CD4-positive, alpha-beta T cell treated with Interleukin-4 for 1 hour (primary cell): Measurements from ENCODE around the gene TBC1D16.

Experiments used
- DNase-seq, 2 donors: peaks; one replicate each; pipeline ENCODE4 v3.0.0-alpha.2; 2020 to 2022

The TBC1D16 gene

GRCh38 chr17:79936641-79937381 is 98.9 kb downstream of the TBC1D16 start:
- DNase-seq: no peak

- no peak for DNase-seq
Observed at GRCh38 chr17:79936050-79936449, 99.6 kb downstream of the TBC1D16 start.

DNA sequence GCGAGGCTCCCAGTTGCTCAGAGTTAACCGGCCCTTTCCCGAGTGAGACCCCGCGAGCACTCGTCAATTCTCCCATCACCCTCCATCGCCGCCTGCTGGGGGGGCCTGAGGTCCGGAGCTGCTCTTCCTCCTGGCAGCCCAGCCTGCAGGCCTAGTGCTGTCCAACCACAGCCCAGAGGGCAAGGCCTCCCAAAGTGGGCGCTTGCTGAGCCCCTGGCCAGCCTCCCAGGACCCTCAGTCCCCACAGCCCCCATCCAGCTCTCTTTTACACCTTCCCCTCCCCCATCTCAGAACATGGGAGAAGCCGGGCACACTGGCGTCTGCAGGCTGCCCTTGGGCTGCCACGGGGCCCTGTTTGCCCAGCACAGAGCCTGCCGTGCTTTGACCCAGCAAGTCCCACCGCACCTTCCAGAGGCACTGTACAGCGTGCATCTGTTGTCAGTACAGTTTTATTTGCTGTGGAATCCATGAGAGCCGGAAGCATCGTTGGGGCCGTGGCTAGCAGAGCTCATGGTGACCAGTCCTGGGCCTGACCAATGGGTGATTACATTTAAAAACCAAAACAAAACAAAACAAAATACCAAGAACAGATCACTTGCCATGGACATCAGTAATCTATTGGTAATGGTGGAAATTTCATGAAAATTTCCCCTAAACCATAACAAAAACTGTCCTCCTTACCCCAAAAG is 100.3 kb downstream of the TBC1D16 start:
- no peak for DNase-seq

DNA sequence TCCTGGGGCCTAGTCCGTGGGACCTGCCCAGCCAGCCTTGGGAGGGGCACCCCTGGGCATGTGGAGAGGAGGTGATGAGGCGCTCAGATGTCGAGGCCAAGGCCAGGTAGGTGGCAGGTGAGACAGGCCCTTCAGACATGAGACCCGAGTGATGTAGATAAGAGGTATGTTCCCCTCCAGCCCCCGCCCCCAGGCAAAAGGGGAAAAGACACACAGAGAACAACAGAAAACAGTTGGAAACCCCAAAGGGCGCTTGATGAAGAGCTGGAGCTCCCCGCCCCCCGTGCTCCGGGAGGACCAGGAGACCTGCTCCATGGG is 101.1 kb downstream of the TBC1D16 start:
- DNase-seq: no peak

DNA sequence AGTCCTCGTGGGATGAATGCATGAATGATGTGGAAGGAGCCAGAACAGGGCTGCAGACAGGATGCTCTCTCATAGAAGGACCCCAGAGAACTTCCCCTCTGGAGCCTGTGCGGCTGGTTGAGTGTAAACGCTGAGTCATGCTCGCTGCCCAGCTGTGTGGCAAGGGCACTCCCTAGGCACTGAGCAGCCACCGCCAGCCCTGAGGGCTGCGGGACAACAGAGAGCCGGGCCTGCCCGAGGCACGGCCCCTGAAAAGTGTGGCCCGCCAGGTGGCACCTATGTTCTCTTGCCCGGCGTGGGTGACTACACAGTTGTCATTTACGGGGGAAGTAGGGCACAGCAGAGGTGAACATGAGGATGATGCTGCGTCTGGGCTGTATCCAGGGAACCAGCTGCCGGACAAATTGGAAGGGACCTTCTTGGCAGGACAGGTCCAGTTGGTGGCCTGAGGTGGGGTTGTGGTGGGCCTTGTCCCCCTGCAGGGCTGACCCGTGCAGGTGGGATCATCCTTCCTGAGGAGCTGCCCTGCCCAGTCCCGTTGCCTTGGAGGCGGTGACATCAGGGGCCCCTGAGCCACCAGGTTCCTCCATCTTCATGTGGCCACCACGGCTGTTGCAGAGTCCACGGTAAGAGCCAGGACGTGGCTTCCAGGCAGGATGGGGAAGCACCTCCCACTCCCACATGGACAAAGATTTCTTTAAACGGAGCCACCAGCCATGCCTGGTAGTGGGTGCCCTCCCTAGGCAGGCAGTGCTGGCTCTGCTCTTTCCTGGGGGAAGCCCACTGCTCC is 101.6 kb downstream of the TBC1D16 start:
- DNase-seq: peak in 1 of 2 donors; percentile 44

DNA sequence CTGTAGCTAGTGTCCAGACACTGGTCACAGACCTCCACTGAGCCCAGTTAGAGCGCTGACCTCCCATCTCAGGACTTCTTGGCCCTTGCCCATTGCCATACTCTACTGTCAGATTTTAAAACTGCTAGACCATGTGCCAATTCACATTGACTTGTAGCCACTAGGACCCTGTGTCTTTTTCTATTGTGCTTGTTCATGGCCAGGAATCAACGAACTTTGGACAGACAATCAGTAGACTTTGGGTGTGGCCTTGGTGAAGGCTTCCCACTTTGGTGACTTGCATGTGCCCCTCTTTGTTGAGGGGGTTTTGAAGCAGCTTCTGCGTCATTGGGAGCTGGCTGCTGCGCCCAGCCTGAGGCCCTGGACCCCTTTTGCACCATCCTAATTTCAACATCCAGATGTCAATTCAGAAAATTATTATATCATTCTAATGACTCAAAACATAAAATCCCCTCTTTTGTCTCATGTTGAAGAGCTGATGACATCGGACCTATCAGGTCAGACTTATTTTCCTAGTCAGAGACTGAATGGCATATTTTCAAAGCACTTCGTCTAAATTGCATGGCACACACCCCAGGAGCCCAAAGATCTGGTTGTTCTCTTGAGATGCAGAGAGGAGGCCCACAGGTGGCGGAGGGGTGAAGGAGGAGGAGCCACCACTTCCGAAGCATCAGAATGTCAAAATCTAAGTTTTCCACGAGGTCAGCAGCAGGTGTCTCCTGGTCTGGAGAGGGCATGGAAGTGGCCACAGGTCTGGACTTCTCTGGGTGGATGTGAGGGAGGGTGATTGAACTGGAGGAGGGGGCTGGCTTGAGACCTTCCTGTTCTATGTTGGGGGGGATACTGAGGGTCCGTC is 103.0 kb downstream of the TBC1D16 start:
- no peak for DNase-seq

DNA sequence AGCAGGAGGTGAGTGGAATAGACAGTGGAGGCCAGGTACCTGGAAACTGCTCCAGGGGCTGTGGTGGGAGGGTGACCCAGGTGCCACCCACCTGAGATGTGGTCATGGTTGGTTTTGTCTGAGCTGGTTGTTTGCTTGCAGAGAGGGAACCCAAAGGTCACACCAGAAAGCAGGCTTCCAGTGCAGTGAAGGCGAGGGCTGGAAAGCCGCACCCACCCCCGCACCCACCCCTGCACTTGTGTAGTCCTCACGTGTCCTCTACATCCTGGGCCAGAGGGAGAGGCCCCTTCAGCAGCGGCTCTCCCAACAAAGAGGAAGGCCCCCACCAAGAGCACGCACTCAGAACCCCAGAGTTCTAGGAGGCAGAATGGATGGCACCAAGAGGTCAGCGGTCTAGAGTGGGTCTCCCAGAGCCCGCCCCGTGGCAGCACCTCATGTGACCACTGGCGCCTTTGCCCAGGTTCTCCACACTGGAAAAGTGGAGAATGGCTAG is 103.8 kb downstream of the TBC1D16 start:
- DNase-seq: no peak

- no peak for DNase-seq
Observed at GRCh38 chr17:79930877-79931816, 104.5 kb downstream of the TBC1D16 start.

- no peak for DNase-seq
Observed at GRCh38 chr17:79930062-79930876, 105.4 kb downstream of the TBC1D16 start.

DNA sequence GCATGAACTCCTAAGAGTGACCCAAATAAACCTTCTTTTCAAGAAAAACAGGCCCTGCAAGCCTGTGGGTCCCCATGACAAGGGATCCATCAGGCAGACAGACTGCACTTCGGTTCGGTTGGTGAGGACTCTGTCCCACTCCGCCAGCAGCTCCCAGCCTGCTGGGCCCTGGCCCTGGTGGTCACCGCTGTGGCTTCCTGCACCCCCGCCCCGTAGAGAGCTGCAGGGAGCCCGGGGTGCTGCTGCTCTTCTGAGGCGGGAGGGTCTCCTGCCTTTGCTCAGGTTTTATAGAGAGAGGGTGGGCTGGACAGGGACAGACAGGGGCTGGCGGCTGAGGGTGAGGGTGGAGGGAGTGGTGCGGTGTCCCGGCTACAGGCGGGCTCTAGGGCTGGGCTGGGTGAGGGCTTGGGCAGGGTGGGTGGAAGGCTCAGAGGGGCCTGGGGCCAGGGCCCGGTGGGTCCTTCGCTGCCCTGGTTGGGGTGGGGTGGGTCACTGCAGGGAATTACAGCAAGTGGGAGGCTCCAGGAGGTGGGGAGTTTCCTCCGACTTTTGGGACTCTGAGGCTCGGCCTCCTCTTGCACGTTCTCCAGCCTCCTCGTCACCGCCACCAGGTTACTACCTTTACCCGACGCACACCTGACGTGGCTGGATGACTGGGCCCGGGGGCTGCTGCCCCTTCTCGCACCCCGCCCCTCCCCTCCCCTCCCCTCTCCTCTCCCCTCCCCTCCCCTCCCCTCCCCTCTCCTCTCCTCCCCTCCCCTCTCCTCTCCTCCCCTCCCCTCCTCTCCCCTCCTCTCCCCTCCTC is 106.2 kb downstream of the TBC1D16 start:
- DNase-seq: no peak

GRCh38 chr17:79928502-79929256 is 107.0 kb downstream of the TBC1D16 start:
- DNase-seq: no peak

GRCh38 chr17:79927688-79928501 is 107.8 kb downstream of the TBC1D16 start:
- no peak for DNase-seq

DNA sequence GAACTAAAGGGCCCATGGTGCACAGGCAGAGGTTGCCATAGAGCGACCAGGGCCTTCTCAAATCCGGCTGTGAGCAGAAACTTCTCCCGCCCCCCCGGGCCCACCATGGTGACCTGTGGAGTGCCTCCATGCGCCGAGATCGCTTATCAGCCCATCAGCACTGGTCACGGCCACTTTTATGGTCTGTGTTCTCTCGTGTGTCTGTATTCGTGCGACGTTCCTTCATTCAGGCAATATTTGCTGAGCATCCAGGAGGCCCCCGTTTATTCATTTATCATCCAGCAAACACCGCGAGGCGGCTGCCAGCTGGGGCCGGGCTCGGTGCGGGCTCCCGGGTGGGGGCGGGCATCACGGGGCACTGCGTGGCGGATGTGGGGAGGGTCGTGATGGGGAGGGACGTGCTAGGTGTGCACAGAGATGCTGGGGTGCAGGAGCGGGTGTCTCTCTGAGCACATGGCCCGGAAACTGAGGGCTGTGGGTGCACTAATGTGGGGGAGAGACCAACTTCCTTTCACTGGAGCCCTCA is 108.5 kb downstream of the TBC1D16 start:
- DNase-seq: no peak

GRCh38 chr17:79926605-79927135 is 109.0 kb downstream of the TBC1D16 start:
- DNase-seq: no peak

GRCh38 chr17:79926142-79926604 is 109.5 kb downstream of the TBC1D16 start:
- no peak for DNase-seq

GRCh38 chr17:79925242-79925957 is 110.3 kb downstream of the TBC1D16 start:
- no peak for DNase-seq

DNA sequence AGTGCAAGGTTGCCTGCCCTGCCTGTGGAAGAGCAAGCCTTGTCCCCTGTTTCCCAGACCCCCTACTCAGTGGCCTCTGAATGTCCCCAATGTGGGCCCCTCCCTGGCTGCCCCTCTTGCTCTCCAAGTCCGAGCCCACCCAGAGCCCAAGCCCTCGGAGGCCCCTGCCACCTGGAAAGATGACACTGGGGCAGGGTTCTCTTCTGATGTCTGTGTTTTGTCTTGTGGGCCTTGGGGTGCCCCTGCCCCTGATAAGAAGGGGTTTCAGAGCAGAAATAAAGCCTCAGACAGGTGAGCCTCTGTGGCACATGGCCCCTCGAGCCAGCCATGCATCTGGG is 111.1 kb downstream of the TBC1D16 start:
- DNase-seq: no peak
